ENCODE measurements around the gene RSPH1.

The RSPH1 gene

GRCh38 chr21:42533306-42533962 is 37.4 kb upstream of the RSPH1 start:
- no peak overlapping the region for H3K4me3 ChIP-seq (ENCODE audit: low read depth, low read length)
- no peak for DNase-seq (ENCODE audit: low read depth, low spot score)
- TF ChIP-seq CTCF (IDR thresholded peaks at IDR 0.05; ENCODE audit: low read depth, low read length) = no peak
- in situ Hi-C loops (cut with HindIII; ENCODE audit: low sequenced_read_pairs) = no loop called here

GRCh38 chr21:42532466-42533181 is 36.6 kb upstream of the RSPH1 start:
- no peak for TF ChIP-seq CTCF (IDR thresholded peaks at IDR 0.05; ENCODE audit: low read depth, low read length)
- no peak for DNase-seq (ENCODE audit: low read depth, low spot score)
- H3K4me3 ChIP-seq (ENCODE audit: low read depth, low read length) = no peak overlapping the region
- in situ Hi-C loops (cut with HindIII; ENCODE audit: low sequenced_read_pairs) = no loop called here

GRCh38 chr21:42531771-42532170 is 35.7 kb upstream of the RSPH1 start:
- in situ Hi-C loops (cut with HindIII; ENCODE audit: low sequenced_read_pairs) = no loop called here
- TF ChIP-seq CTCF (IDR thresholded peaks at IDR 0.05; ENCODE audit: low read depth, low read length) = no peak
- no peak for DNase-seq (ENCODE audit: low read depth, low spot score)
- no peak overlapping the region for H3K4me3 ChIP-seq (ENCODE audit: low read depth, low read length)

- no peak for TF ChIP-seq CTCF (IDR thresholded peaks at IDR 0.05; ENCODE audit: low read depth, low read length)
- no peak for DNase-seq (ENCODE audit: low read depth, low spot score)
- no peak overlapping the region for H3K4me3 ChIP-seq (ENCODE audit: low read depth, low read length)
- in situ Hi-C loops (cut with HindIII; ENCODE audit: low sequenced_read_pairs) = no loop called here
Observed at GRCh38 chr21:42530167-42530518, 34.1 kb upstream of the RSPH1 start.

- H3K4me3 ChIP-seq (ENCODE audit: low read depth, low read length) = no peak overlapping the region
- in situ Hi-C loops (cut with HindIII; ENCODE audit: low sequenced_read_pairs) = no loop called here
- DNase-seq (ENCODE audit: low read depth, low spot score) = no peak
- no peak for TF ChIP-seq CTCF (IDR thresholded peaks at IDR 0.05; ENCODE audit: low read depth, low read length)
Observed at GRCh38 chr21:42527489-42528158, 31.6 kb upstream of the RSPH1 start.

- TF ChIP-seq CTCF (IDR thresholded peaks at IDR 0.05; ENCODE audit: low read depth, low read length) = no peak
- in situ Hi-C loops (cut with HindIII; ENCODE audit: low sequenced_read_pairs) = no loop called here
Observed at GRCh38 chr21:42527127-42527488, 31.1 kb upstream of the RSPH1 start.

More at GRCh38 chr21:42527127-42527488, 31.1 kb upstream of the RSPH1 start:
- no peak for DNase-seq (ENCODE audit: low read depth, low spot score)
- no peak overlapping the region for H3K4me3 ChIP-seq (ENCODE audit: low read depth, low read length)

Measured in astrocyte of the spinal cord (primary cell).